K562 (cell line): Measurements from ENCODE around the gene SH2D7.

Experiments
- ELF4 ChIP-seq: fragments of 450-650 bp; formaldehyde crosslinking; IDR thresholded peaks from 2 replicates; pipeline ENCODE4 v1.4.0; 2022; ENCODE audit warnings: missing genetic modification characterization
- GABPA ChIP-seq: fragments of 200-800 bp; sonication (Bioruptor generic); conservative IDR thresholded peaks from 2 replicates; pipeline ENCODE4 v1.6.1; 2016; ENCODE audit warnings: low read depth, missing genetic modification characterization, missing compliant biosample characterization
- JUN ChIP-seq, 2 experiments: sonication (generic) in 1 of 2; formaldehyde crosslinking in 1 of 2; IDR thresholded peaks; 2 replicates each; pipeline versions ENCODE4 v1.6.1 to v1.8.0; 2012 to 2022; ENCODE audit warnings: borderline replicate concordance in 2 of 2, mild to moderate bottlenecking in 2 of 2, improper control_type of control experiment in 1 of 2, low read depth in 1 of 2, low read length in 1 of 2, missing genetic modification reagents in 1 of 2
- TBP ChIP-seq: optimal IDR thresholded peaks from 2 replicates; pipeline ENCODE3; 2011; ENCODE audit warnings: low read depth, low read length, improper control_type of control experiment
- TF ChIP-seq, protein P1 (sequence below): fragments of 250-450 bp; sonication (Bioruptor Pico); IDR thresholded peaks from 2 replicates; pipeline ENCODE4 v1.4.0; 2020; ENCODE audit warnings: mild to moderate bottlenecking, moderate library complexity
- TF ChIP-seq, protein P2 (sequence below): fragments of 250-450 bp; sonication (Bioruptor Pico); IDR thresholded peaks from 2 replicates; pipeline ENCODE4 v1.5.0; 2021; ENCODE audit warnings: mild to moderate bottlenecking, borderline replicate concordance

DNA sequence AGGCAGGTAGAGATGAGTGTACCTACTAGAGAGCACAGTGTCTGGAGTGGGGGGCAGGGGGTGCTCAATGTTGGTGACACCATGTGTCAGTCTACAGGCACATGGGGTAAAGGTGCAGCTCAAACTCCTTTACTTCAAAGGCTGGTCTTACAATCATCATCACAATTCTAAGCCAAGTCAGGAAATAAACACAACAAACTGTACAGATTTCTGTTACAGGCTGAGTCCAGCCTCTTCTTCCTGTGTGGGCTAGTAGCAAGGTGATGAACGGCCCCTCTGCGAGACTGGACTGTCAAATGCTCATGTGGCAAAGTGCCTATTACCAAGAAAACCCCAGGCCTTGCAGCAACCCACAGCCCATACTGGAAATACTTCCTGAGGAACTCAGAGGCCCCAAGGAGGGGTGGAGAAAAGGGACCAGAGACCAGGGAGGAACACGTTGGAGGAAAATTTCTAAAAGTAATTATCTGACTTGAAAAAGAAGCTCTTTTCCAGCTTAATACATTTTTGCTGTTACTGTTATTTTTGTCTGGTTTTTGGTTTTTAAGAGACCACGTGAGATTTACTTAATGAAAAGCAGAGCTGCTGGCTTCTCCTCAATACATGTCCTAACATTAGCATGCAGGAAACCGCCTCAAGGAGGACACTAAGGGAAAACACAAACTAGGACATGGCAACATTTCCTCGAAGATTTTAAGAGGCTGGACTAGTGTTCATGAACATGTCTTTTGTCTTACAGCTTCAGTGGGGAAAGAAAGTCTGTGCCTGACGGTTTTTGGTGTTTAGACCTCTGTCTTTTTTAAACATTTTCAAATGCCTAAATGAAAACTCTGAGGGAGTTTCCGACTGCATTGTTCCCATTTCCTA is 44.4 kb upstream of the SH2D7 start:
- TF ChIP-seq, protein P1, sequence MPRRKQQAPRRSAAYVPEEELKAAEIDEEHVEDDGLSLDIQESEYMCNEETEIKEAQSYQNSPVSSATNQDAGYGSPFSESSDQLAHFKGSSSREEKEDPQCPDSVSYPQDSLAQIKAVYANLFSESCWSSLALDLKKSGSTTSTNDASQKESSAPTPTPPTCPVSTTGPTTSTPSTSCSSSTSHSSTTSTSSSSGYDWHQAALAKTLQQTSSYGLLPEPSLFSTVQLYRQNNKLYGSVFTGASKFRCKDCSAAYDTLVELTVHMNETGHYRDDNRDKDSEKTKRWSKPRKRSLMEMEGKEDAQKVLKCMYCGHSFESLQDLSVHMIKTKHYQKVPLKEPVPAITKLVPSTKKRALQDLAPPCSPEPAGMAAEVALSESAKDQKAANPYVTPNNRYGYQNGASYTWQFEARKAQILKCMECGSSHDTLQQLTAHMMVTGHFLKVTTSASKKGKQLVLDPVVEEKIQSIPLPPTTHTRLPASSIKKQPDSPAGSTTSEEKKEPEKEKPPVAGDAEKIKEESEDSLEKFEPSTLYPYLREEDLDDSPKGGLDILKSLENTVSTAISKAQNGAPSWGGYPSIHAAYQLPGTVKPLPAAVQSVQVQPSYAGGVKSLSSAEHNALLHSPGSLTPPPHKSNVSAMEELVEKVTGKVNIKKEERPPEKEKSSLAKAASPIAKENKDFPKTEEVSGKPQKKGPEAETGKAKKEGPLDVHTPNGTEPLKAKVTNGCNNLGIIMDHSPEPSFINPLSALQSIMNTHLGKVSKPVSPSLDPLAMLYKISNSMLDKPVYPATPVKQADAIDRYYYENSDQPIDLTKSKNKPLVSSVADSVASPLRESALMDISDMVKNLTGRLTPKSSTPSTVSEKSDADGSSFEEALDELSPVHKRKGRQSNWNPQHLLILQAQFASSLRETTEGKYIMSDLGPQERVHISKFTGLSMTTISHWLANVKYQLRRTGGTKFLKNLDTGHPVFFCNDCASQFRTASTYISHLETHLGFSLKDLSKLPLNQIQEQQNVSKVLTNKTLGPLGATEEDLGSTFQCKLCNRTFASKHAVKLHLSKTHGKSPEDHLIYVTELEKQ: no peak
- TF ChIP-seq TBP (no peak), ELF4 (no peak), JUN (IDR thresholded peaks at IDR 0.05; ENCODE audit: borderline replicate concordance, low read depth, low read length) (no peak), JUN (CRISPR knock-in tag; IDR thresholded peaks at IDR 0.05; ENCODE audit: borderline replicate concordance) (no peak), GABPA (tag) (no peak)
- TF ChIP-seq, protein P2, sequence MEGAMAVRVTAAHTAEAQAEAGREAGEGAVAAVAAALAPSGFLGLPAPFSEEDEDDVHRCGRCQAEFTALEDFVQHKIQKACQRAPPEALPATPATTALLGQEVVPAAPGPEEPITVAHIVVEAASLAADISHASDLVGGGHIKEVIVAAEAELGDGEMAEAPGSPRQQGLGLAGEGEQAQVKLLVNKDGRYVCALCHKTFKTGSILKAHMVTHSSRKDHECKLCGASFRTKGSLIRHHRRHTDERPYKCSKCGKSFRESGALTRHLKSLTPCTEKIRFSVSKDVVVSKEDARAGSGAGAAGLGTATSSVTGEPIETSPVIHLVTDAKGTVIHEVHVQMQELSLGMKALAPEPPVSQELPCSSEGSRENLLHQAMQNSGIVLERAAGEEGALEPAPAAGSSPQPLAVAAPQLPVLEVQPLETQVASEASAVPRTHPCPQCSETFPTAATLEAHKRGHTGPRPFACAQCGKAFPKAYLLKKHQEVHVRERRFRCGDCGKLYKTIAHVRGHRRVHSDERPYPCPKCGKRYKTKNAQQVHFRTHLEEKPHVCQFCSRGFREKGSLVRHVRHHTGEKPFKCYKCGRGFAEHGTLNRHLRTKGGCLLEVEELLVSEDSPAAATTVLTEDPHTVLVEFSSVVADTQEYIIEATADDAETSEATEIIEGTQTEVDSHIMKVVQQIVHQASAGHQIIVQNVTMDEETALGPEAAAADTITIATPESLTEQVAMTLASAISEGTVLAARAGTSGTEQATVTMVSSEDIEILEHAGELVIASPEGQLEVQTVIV (CRISPR knock-in tag): no peak
